Left lung (tissue), 10 donors: ENCODE data around the gene METTL17. TPM values are rescaled to one million over a fixed set of nuclear protein-coding genes. Genes with fewer than 3 reads are reported as not detected.
"Not testable (repeated sequence)": the region's sequence is repeated elsewhere in the genome, so short reads cannot be mapped to it uniquely, and the experiment has no call there.

ENCODE experiments used
- ATAC-seq: fragments of 200-7000 bp; cut with Tn5 transposase; one replicate; pipeline ENCODE4 v1.9.1; 2020; ENCODE audit warnings: moderate library complexity
- DNase-seq, 4 donors: peaks; one replicate each; pipeline ENCODE4 v3.0.0-alpha.2; 2013 to 2020
- H3K27ac ChIP-seq, 2 donors: fragments of 200-600 bp; sonication (generic) in 1 of 2; one replicate each; pipeline versions ENCODE4 v1.5.0 to v1.8.0; 2020 to 2021
- H3K27me3 ChIP-seq, 2 donors: fragments of 200-600 bp; sonication (generic) in 1 of 2; one replicate each; pipeline versions ENCODE4 v1.5.0 to v1.8.0; 2020 to 2021
- H3K36me3 ChIP-seq, 2 donors: fragments of 200-600 bp; sonication (generic) in 1 of 2; one replicate each; pipeline versions ENCODE4 v1.5.0 to v1.8.0; 2020 to 2021
- H3K4me1 ChIP-seq, 2 donors: fragments of 200-600 bp; one replicate each; pipeline ENCODE4 v1.8.0; 2021
- H3K4me3 ChIP-seq, 2 donors: fragments of 200-600 bp; sonication (generic) in 1 of 2; one replicate each; pipeline versions ENCODE4 v1.5.0 to v1.8.0; 2020 to 2021; ENCODE audit warnings: mild to moderate bottlenecking in 1 of 2
- H3K9me3 ChIP-seq, 2 donors: fragments of 200-600 bp; sonication (generic) in 1 of 2; one replicate each; pipeline versions ENCODE4 v1.5.0 to v1.8.0; 2020 to 2021
- CTCF ChIP-seq, 2 donors: fragments of 200-600 bp; sonication (generic) in 1 of 2; IDR thresholded peaks; one replicate each; pipeline versions ENCODE4 v1.5.0 to v1.8.0; 2021; ENCODE audit warnings: antibody characterized with exemption in 2 of 2
- intact Hi-C, 2 donors: fragments of 100-400 bp; cut with DNase I; formaldehyde crosslinking; loops; one replicate each; pipeline versions ENCODE4 v1.11.2 to v1.14.2; 2022
- polyA plus RNA-seq, 6 donors: library from polyadenylated mRNA; unstranded; fragments of 120-200 nt; gene quantifications; one replicate each; pipeline ENCODE4 v1.2.1, GENCODE V29; 2013; ENCODE audit not compliant: insufficient read length in 6 of 6
- total RNA-seq, 2 donors: library from RNA; stranded (reverse); fragmentation: NEBNext Ultra II Directional; extraction: Animal tissue kit (Norgen Biotek cat#: 25700); gene quantifications; one replicate each; pipeline ENCODE4 v1.2.1, GENCODE V29; 2021
- donor health status: DM: no; HTN: yes; CAD: no.
- donor health status: DM: no; HTN: no; CAD: no.

METTL17 gene
- total and polyA plus RNA-seq, 8 donors = 38.6 to 137 (median 112) TPM

DNA sequence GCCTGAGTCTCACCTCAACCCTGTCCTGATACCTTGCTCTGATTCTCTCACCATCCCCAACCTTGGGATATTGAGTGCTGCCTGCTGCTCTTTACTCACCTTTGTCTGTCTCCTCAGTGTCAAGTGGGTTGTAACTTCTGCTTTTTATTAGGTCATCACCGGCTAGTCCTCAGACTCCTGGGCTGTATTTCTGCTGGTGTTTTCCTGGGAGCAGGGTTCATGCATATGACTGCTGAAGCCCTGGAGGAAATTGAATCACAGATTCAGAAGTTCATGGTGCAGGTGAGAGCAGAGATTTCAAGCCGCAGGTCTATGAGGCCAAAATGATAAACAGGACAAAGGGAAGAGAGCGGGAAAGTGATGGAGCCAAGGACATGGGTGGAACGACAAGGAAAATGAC is 9.8 kb downstream of the METTL17 start:
- no peak for ATAC-seq
- intact Hi-C loops = no loop called here
- H3K27me3 ChIP-seq = no peaks in the 10 kb centered on the region
- DNase-seq = no peak
- no peak overlapping the region for H3K4me3 ChIP-seq
- no peaks in the 10 kb centered on the region for H3K4me1 ChIP-seq
- H3K9me3 ChIP-seq = no peaks in the 10 kb centered on the region
- no peak for TF ChIP-seq CTCF (IDR thresholded peaks at IDR 0.05)
- no peak overlapping the region for H3K27ac ChIP-seq
- H3K36me3 ChIP-seq = peaks cover 0 to 35% of the 10 kb centered on the region in 2 donors

DNA sequence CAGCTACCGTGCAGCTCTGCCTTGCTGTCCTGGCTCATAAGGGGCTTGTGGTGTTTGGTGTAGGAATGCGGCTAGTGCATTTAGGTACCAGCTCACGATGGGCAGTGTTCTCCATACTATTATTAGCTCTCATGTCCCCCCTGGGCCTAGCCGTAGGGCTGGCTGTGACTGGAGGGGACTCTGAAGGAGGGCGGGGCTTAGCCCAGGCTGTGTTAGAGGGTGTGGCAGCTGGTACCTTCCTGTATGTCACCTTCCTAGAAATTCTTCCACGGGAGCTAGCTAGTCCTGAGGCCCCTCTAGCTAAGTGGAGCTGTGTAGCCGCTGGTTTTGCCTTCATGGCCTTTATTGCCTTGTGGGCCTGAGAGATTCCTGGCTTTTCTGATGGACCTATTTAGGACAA is 11.4 kb downstream of the METTL17 start:
- Histone ChIP-seq H3K9me3 (no peaks in the 10 kb centered on the region), H3K4me3 (no peak overlapping the region), H3K27me3 (no peaks in the 10 kb centered on the region), H3K27ac (no peak overlapping the region), H3K36me3 (peaks cover 0 to 18% of the 10 kb centered on the region in 2 donors), H3K4me1 (no peaks in the 10 kb centered on the region)
- no peak for ATAC-seq
- intact Hi-C loops = no loop called here
- DNase-seq = no peak
- TF ChIP-seq CTCF (IDR thresholded peaks at IDR 0.05) = no peak

GRCh38 chr14:21003788-21004346 is 14.1 kb downstream of the METTL17 start:
- H3K4me3 ChIP-seq = no peak overlapping the region
- ATAC-seq = no peak
- DNase-seq = no peak
- H3K27me3 ChIP-seq = no peaks in the 10 kb centered on the region
- no peak overlapping the region for H3K27ac ChIP-seq
- intact Hi-C loops = no loop called here
- H3K36me3 ChIP-seq = no peaks in the 10 kb centered on the region
- TF ChIP-seq CTCF (IDR thresholded peaks at IDR 0.05) = no peak
- H3K9me3 ChIP-seq = no peaks in the 10 kb centered on the region
- no peaks in the 10 kb centered on the region for H3K4me1 ChIP-seq

DNA sequence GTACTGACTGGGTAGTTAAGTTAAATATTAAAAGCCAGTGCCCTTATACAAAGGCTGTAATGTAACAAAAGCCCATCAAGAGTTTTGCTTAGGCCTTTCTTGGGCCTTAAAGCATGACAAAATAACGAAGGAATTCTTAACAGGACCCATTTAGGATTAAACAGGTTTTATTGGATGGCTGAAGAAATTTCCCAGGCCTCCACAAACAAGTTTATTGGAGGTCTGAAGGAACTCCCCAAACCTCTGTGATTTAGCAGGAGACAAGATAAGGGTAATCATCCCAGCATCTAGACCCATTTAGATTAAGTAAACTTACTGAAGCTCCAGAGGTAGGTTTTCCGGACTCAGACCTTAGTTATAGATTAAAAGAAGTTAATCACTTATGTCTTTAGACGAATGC is 19.9 kb downstream of the METTL17 start:
- H3K36me3 ChIP-seq, H3K4me3 ChIP-seq, H3K9me3 ChIP-seq, DNase-seq, H3K27ac ChIP-seq, H3K4me1 ChIP-seq, intact Hi-C loops, ATAC-seq, H3K27me3 ChIP-seq: not testable (repeated sequence)

DNA sequence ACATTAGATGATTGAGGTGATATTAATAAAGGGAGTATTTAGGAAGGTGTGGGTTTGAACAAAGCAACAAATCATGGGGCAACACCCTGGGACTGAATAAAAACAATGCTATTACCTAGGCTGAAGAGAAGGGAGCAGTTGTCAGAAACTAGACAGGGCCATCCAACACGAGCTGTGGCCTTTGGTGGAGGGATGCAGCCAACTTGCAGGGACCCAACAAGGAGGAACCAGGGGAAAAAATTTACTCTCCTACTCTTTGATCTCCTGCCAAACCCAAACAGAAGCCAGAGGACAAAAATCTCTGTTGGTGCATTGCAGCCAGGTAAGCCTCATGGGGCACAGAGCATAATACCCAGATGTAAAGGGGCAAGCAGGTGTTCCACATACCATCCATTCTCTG is 21.4 kb downstream of the METTL17 start:
- no peaks in the 10 kb centered on the region for H3K27me3 ChIP-seq
- no peaks in the 10 kb centered on the region for H3K9me3 ChIP-seq
- TF ChIP-seq CTCF (IDR thresholded peaks at IDR 0.05) = no peak
- DNase-seq (no peak), ATAC-seq (no peak)
- H3K4me3 ChIP-seq = no peak overlapping the region
- no peak overlapping the region for H3K27ac ChIP-seq
- intact Hi-C loops = no loop called here
- no peaks in the 10 kb centered on the region for H3K36me3 ChIP-seq
- H3K4me1 ChIP-seq = peaks cover 0 to 10% of the 10 kb centered on the region in 2 donors

DNA sequence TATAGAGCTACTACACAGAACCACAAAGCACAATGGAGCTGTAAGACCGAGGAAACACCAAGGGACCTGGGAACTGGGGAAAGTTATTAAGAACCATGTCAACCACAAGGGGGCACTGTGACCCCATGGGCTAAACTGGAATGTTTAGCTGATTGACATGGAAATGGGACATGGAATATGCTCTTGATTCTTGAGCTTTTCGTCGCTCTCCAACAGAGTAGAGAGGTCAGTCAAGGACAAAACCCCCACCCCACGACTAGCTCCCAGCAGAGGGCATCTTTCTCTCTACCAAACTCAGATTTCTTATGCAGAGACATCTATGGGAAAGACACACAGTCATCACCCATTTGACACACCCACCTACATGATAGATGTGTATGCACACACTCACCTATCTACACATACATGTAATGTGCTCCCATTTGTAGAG is 25.0 kb downstream of the METTL17 start:
- Histone ChIP-seq H3K4me3 (no peak overlapping the region), H3K9me3 (no peaks in the 10 kb centered on the region), H3K27me3 (no peaks in the 10 kb centered on the region), H3K4me1 (peaks cover 0 to 13% of the 10 kb centered on the region in 2 donors), H3K27ac (no peak overlapping the region), H3K36me3 (peaks cover 0 to 9% of the 10 kb centered on the region in 2 donors)
- ATAC-seq (peak; percentile 97), DNase-seq (peak in 3 of 4 donors; percentile 70 to 92 (median 88))
- intact Hi-C loops = loop anchor here in 1 of 2 donors (2.0 to 5.0 kb wide), 2 partner anchors 26 to 78 kb away; no protein-coding TSS in a partner anchor
- TF ChIP-seq CTCF (IDR thresholded peaks at IDR 0.05) = peak; percentile 84 to 95
